Stimulated activated naive CD8-positive, alpha-beta T cell treated with anti-CD3 and anti-CD28 coated beads, Interleukin-15, amount 100 ng/mL, for 72 hours (primary cell): ENCODE data around the gene TCF12.
"Not testable (repeated sequence)": the region's sequence is repeated elsewhere in the genome, so short reads cannot be mapped to it uniquely, and the experiment has no call there.

Experiments
- ATAC-seq: fragments of 150-1000 bp; cut with Tn5 transposase; 2 replicates; pipeline ENCODE4 v1.10.0; 2021; ENCODE audit warnings: mild to moderate bottlenecking, moderate library complexity
- DNase-seq, 2 donors: peaks; one replicate each; pipeline ENCODE4 v3.0.0; 2021 to 2022
- H3K27ac Mint-ChIP-seq, 2 donors: one replicate each; pipeline ENCODE4 v1.8.0; 2022; ENCODE audit warnings: mild to moderate bottlenecking in 2 of 2, mixed read lengths in 2 of 2, moderate library complexity in 2 of 2
- H3K27me3 Mint-ChIP-seq: one replicate; pipeline ENCODE4 v1.8.0; 2022; ENCODE audit warnings: mixed read lengths
- H3K4me1 Mint-ChIP-seq: one replicate; pipeline ENCODE4 v1.8.0; 2022; ENCODE audit warnings: mild to moderate bottlenecking, mixed read lengths
- H3K4me3 Mint-ChIP-seq, 2 donors: one replicate each; pipeline ENCODE4 v1.8.0; 2022; ENCODE audit warnings: mild to moderate bottlenecking in 2 of 2, mixed read lengths in 2 of 2, moderate library complexity in 1 of 2
- H3K9me3 Mint-ChIP-seq, 2 donors: one replicate each; pipeline ENCODE4 v1.8.0; 2022; ENCODE audit warnings: mixed read lengths in 2 of 2

The TCF12 gene

DNA sequence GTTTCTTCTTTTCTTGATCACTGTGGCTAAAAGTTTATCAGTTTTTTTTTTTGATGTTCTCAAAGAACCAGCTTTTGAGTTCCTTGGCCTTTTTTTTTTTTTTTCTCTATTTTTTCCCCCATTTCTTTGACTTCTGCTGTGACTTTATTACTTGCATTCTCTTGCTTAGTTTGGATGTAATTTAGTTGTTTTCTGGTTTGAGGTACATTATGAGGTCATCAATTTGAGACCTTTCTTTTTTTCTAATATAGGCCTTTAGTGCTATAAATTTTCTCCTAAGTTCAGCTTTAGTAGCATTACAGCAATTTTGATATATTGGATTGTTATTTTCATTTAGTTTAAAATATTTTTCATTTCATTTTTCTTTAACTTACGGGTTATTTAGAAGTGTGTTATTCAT is 35.3 kb downstream of the TCF12 start:
- ATAC-seq: no peak
- Mint-ChIP-seq H3K27me3 (no peaks in the 10 kb centered on the region), H3K27ac (no peak overlapping the region), H3K4me1 (peaks cover 16% of the 10 kb centered on the region), H3K4me3 (no peak overlapping the region), H3K9me3 (peaks cover 0 to 7% of the 10 kb centered on the region in 2 donors)
- no peak for DNase-seq

- not testable (repeated sequence) for ATAC-seq, H3K4me3 Mint-ChIP-seq, DNase-seq, H3K9me3 Mint-ChIP-seq, H3K27me3 Mint-ChIP-seq, H3K27ac Mint-ChIP-seq
- H3K4me1 Mint-ChIP-seq: peaks cover 23% of the 10 kb centered on the region
Observed at GRCh38 chr15:56955011-56955410, 36.6 kb downstream of the TCF12 start.

- Mint-ChIP-seq H3K4me1 (peaks cover 23% of the 10 kb centered on the region), H3K9me3 (peaks cover 0 to 7% of the 10 kb centered on the region in 2 donors), H3K27me3 (no peaks in the 10 kb centered on the region), H3K27ac (no peak overlapping the region), H3K4me3 (no peak overlapping the region)
- ATAC-seq: no peak
- no peak for DNase-seq
Observed at GRCh38 chr15:56956538-56956937, 38.1 kb downstream of the TCF12 start.

DNA sequence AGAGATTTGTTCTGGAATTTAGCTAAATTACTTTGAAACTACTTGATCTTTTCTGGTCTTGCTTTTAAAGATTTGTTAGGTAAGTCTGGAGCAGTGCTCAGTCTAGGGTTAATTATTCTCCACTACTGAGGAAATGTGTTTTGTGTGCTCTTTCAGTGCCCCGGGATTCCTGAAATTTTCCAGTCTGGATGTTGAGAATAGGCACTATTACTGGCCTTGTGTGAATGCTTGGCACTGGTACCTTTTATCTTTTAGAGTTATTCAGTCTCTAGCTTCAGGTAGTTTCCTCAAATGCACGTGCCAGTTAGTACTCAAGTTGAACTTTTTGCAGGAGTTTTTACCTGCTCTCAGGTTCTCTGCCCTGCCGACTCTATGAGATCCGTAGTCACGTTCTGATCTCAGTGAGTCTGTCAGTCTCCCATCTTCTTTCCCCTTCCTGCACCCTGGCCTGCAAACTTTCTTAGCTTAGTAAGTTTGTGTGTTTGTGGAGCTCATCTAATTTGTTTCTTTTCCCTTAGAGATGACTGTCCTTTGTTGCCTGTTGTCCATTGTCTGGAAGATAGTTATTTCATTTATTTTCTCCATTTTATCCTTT is 39.5 kb downstream of the TCF12 start:
- no peaks in the 10 kb centered on the region for H3K27me3 Mint-ChIP-seq
- DNase-seq (no peak), ATAC-seq (no peak)
- H3K4me1 Mint-ChIP-seq: peaks cover 31% of the 10 kb centered on the region
- H3K4me3 Mint-ChIP-seq: no peak overlapping the region
- H3K9me3 Mint-ChIP-seq: peaks cover 0 to 7% of the 10 kb centered on the region in 2 donors
- no peak overlapping the region for H3K27ac Mint-ChIP-seq

DNA sequence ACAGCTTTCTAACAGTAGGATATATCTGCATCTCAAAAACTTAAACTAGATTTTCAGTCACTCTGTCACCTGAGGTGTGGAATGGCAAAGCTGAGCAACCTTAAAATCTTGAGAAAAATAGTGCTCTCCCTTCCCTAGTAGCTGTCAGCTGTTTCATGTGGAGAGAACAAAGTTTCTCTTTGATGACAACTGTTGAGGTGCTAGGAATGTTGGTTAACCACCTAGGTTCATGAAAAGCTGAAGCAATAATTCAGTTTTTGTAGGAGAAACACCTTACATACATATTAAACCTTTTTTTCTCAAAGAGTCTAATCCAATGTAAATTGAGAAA is 40.8 kb downstream of the TCF12 start:
- no peaks in the 10 kb centered on the region for H3K27me3 Mint-ChIP-seq
- DNase-seq (no peak), ATAC-seq (peak; percentile 72)
- H3K4me1 Mint-ChIP-seq: peaks cover 45% of the 10 kb centered on the region
- H3K9me3 Mint-ChIP-seq: peaks cover 0 to 7% of the 10 kb centered on the region in 2 donors
- no peak overlapping the region for H3K27ac Mint-ChIP-seq
- H3K4me3 Mint-ChIP-seq: peak overlapping the region in 1 of 2 donors; percentile 39

DNA sequence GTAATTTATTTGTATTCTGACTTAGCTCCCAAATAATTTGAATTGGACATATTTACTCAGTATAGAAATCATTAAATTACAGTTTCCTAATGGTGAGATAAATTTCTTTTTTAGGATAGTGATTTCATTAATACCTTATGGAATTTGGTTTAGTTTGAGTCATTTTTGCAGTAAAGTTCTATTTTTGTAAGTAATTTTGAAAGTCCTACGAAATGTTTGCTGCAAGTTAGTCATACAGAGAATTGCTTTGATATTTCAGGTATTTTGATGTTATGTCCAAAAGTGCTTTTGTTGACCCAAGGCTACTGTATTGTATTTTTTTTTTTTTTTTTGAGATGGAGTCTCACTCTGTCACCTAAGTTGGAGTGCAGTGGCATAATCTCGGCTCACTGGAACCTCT is 41.7 kb downstream of the TCF12 start:
- DNase-seq: no peak
- H3K27me3 Mint-ChIP-seq: no peaks in the 10 kb centered on the region
- no peak for ATAC-seq
- no peak overlapping the region for H3K27ac Mint-ChIP-seq
- H3K4me3 Mint-ChIP-seq: no peak overlapping the region
- H3K4me1 Mint-ChIP-seq: peaks cover 48% of the 10 kb centered on the region
- peaks cover 0 to 7% of the 10 kb centered on the region in 2 donors for H3K9me3 Mint-ChIP-seq

DNA sequence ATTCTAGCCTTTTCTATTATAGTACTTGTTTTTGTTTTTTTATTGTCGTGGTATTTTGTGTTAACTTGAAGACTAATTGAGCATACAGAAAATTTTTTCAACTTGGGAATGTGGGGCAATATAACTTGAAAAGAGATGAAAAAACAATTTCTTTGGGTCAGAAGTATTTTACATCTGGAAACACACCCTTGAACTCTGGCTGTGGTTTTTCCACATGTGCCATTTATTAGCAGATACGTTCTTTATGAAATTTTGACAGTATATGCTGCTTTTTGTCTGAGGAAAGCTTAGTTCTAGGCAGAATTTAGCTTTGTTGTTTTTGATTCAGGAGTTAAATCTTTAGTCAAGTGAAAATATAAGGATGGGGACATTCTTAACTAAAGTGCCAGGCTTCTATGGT is 44.7 kb downstream of the TCF12 start:
- DNase-seq: no peak
- no peaks in the 10 kb centered on the region for H3K9me3 Mint-ChIP-seq
- H3K27ac Mint-ChIP-seq: peak overlapping the region in 1 of 2 donors; percentile 21
- no peak for ATAC-seq
- H3K4me1 Mint-ChIP-seq: peaks cover 40% of the 10 kb centered on the region
- H3K27me3 Mint-ChIP-seq: no peaks in the 10 kb centered on the region
- H3K4me3 Mint-ChIP-seq: peak overlapping the region in 1 of 2 donors; percentile 3

DNA sequence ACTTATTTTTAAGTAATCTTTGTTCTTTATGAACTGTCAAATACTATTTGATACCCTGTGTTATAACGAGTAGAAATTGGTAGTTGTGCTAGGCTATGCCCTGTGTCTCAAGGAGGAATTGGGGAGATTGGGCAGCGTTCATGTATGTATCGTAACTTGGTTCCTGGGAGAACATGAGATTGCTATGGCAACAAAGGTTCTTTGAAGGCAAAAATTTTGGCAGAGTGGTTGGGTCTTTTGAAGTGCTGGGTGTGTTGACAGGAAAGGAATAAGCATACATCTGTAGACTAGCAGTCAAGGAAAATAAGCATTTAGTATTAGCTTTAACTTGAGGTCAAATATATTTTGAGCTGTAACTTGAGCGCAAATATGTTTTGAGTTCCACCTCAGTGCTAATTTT is 45.3 kb downstream of the TCF12 start:
- H3K4me3 Mint-ChIP-seq: peak overlapping the region; percentile 3 to 50
- H3K27ac Mint-ChIP-seq: no peak overlapping the region
- no peaks in the 10 kb centered on the region for H3K9me3 Mint-ChIP-seq
- H3K27me3 Mint-ChIP-seq: no peaks in the 10 kb centered on the region
- peaks cover 40% of the 10 kb centered on the region for H3K4me1 Mint-ChIP-seq
- DNase-seq: no peak
- no peak for ATAC-seq

- Mint-ChIP-seq H3K27ac (no peak overlapping the region), H3K27me3 (no peaks in the 10 kb centered on the region), H3K4me1 (peaks cover 40% of the 10 kb centered on the region), H3K9me3 (no peaks in the 10 kb centered on the region), H3K4me3 (peak overlapping the region in 1 of 2 donors; percentile 34)
- ATAC-seq (peak; percentile 39), DNase-seq (no peak)
Observed at GRCh38 chr15:56964182-56964581, 45.7 kb downstream of the TCF12 start.

GRCh38 chr15:56965231-56966013 is 47.0 kb downstream of the TCF12 start:
- Mint-ChIP-seq H3K9me3 (no peaks in the 10 kb centered on the region), H3K4me3 (no peak overlapping the region), H3K4me1 (peaks cover 45% of the 10 kb centered on the region), H3K27me3 (no peaks in the 10 kb centered on the region), H3K27ac (no peak overlapping the region)
- DNase-seq (no peak), ATAC-seq (no peak)

DNA sequence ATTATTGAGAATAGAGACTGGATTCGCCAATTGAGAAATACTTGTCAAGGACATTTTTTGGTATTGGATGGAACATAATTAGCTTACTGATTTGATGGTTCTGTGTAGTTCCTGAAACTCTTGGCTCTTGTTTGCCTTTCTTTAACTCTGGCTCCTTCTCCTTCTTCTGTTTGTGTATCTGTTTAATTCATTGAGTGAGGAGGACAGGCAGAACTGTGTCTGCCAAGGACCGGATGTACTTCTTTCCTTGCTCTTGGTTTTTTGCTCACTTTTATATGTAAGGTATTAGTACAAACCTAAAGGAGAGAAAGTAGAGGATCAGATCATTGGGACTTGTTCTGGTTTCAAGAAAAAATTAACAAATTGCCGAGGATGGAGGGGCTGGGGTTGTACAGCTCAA is 48.9 kb downstream of the TCF12 start:
- H3K9me3 Mint-ChIP-seq: no peaks in the 10 kb centered on the region
- H3K27me3 Mint-ChIP-seq: no peaks in the 10 kb centered on the region
- H3K4me1 Mint-ChIP-seq: peaks cover 60% of the 10 kb centered on the region
- no peak for DNase-seq
- no peak overlapping the region for H3K27ac Mint-ChIP-seq
- ATAC-seq: no peak
- H3K4me3 Mint-ChIP-seq: no peak overlapping the region

GRCh38 chr15:56968256-56968655 is 49.8 kb downstream of the TCF12 start:
- H3K27ac Mint-ChIP-seq: no peak overlapping the region
- no peaks in the 10 kb centered on the region for H3K9me3 Mint-ChIP-seq
- ATAC-seq (no peak), DNase-seq (no peak)
- no peaks in the 10 kb centered on the region for H3K27me3 Mint-ChIP-seq
- peaks cover 60% of the 10 kb centered on the region for H3K4me1 Mint-ChIP-seq
- no peak overlapping the region for H3K4me3 Mint-ChIP-seq

DNA sequence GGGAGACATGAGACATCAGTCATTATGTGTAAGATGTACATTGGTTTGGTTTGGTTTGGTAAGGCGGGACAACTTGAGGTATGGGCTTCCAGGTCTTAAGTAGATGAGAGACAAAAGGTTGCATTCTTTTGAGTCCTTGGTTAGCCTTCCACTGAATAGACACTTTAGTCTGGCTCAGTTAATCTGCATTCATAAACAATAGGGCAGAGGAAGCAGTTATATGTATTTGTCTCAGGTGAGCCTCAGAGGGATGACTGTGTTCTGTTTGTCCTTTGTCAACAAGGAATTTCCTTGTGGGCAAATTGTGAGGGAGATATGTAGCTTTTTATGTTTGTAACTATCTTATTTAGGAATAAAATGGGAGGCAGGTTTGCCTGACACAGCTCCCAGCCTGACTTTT is 50.4 kb downstream of the TCF12 start:
- H3K4me3 Mint-ChIP-seq: no peak overlapping the region
- no peaks in the 10 kb centered on the region for H3K9me3 Mint-ChIP-seq
- peaks cover 60% of the 10 kb centered on the region for H3K4me1 Mint-ChIP-seq

GRCh38 chr15:56969265-56969895 is 50.9 kb downstream of the TCF12 start:
- ATAC-seq: no peak
- Mint-ChIP-seq H3K9me3 (no peaks in the 10 kb centered on the region), H3K27me3 (no peaks in the 10 kb centered on the region), H3K4me1 (peaks cover 60% of the 10 kb centered on the region), H3K27ac (peak overlapping the region in 1 of 2 donors; percentile 36), H3K4me3 (no peak overlapping the region)
- no peak for DNase-seq

More for the DNA sequence above, 50.4 kb downstream of the TCF12 start:
- Mint-ChIP-seq H3K27ac (peak overlapping the region in 1 of 2 donors; percentile 36), H3K27me3 (no peaks in the 10 kb centered on the region)
- DNase-seq: no peak
- no peak for ATAC-seq

DNA sequence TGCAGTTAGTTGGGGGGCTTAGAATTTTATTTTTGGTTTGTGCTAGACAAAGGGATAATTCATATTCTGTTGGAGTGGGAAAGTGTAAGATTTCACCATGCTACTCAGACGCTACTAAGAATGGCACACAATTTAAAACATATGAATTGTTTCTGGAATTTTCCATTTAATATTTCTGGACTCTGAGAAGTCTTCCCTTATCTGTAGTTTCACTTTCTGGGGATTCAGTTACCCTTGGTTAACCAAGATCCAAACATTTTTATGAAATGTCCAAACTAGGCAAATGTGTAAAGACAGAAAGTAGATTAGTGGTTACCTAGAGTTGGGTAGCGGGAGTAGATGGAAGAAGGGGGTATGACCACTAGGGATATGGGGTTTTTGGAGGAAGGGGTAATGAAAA is 53.1 kb downstream of the TCF12 start:
- Mint-ChIP-seq H3K27me3 (no peaks in the 10 kb centered on the region), H3K9me3 (no peaks in the 10 kb centered on the region), H3K27ac (no peak overlapping the region), H3K4me1 (peaks cover 64% of the 10 kb centered on the region), H3K4me3 (no peak overlapping the region)
- DNase-seq: no peak
- ATAC-seq: no peak

- no peak for DNase-seq
- Mint-ChIP-seq H3K27me3 (no peaks in the 10 kb centered on the region), H3K27ac (no peak overlapping the region), H3K4me1 (peaks cover 64% of the 10 kb centered on the region), H3K9me3 (no peaks in the 10 kb centered on the region), H3K4me3 (no peak overlapping the region)
- no peak for ATAC-seq
Observed at GRCh38 chr15:56972016-56972415, 53.6 kb downstream of the TCF12 start.
